ENCODE measurements around the gene AP2M1. TPM values are rescaled to one million over a fixed set of nuclear protein-coding genes. Genes with fewer than 3 reads are reported as not detected.

The AP2M1 gene
- total and polyA plus RNA-seq, 4 donors: 71.9 to 200 (median 135) TPM

DNA sequence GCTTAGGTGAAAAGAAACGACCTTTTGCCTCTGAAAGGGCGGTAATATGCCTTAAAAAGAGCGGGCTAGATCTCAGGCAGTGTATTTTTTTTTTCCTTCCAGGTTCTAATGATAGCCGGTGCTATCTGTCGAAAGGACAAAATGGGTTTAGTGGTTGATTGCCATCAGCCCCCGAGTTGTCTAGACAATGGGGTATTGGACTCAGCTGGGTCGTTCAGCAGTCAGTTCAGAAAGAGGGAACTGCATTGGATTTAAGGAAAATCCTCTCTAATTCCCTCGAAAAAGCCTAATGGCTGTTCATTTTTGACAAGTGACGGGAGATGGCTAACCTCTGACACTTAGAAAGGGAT, 38.8 kb upstream of the AP2M1 start:
- peak overlapping the region; percentile 83 to 91 for H3K27ac ChIP-seq (ENCODE audit: low read depth in 1 of 2, low read length in 2 of 2)
- TF ChIP-seq HNF4A (conservative IDR thresholded peaks at IDR 0.05): no peak
- no peak for TF ChIP-seq SP1 (IDR thresholded peaks at IDR 0.05)
- TF ChIP-seq NR2F2 (IDR thresholded peaks at IDR 0.05): no peak
- TF ChIP-seq, protein P1, sequence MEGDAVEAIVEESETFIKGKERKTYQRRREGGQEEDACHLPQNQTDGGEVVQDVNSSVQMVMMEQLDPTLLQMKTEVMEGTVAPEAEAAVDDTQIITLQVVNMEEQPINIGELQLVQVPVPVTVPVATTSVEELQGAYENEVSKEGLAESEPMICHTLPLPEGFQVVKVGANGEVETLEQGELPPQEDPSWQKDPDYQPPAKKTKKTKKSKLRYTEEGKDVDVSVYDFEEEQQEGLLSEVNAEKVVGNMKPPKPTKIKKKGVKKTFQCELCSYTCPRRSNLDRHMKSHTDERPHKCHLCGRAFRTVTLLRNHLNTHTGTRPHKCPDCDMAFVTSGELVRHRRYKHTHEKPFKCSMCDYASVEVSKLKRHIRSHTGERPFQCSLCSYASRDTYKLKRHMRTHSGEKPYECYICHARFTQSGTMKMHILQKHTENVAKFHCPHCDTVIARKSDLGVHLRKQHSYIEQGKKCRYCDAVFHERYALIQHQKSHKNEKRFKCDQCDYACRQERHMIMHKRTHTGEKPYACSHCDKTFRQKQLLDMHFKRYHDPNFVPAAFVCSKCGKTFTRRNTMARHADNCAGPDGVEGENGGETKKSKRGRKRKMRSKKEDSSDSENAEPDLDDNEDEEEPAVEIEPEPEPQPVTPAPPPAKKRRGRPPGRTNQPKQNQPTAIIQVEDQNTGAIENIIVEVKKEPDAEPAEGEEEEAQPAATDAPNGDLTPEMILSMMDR (IDR thresholded peaks at IDR 0.05; ENCODE audit: low read depth, low read length, missing input control): no peak
- TF ChIP-seq JUND (IDR thresholded peaks at IDR 0.05): no peak
- TF ChIP-seq RAD21 (IDR thresholded peaks at IDR 0.05): no peak
- TF ChIP-seq, protein P2, sequence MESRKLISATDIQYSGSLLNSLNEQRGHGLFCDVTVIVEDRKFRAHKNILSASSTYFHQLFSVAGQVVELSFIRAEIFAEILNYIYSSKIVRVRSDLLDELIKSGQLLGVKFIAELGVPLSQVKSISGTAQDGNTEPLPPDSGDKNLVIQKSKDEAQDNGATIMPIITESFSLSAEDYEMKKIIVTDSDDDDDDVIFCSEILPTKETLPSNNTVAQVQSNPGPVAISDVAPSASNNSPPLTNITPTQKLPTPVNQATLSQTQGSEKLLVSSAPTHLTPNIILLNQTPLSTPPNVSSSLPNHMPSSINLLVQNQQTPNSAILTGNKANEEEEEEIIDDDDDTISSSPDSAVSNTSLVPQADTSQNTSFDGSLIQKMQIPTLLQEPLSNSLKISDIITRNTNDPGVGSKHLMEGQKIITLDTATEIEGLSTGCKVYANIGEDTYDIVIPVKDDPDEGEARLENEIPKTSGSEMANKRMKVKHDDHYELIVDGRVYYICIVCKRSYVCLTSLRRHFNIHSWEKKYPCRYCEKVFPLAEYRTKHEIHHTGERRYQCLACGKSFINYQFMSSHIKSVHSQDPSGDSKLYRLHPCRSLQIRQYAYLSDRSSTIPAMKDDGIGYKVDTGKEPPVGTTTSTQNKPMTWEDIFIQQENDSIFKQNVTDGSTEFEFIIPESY (IDR thresholded peaks at IDR 0.05): no peak
- no peak for TF ChIP-seq FOXA1 (IDR thresholded peaks at IDR 0.05)
- TF ChIP-seq EGR1 (IDR thresholded peaks at IDR 0.05; ENCODE audit: low read depth in 2 of 2): no peak
- TF ChIP-seq, protein P3, sequence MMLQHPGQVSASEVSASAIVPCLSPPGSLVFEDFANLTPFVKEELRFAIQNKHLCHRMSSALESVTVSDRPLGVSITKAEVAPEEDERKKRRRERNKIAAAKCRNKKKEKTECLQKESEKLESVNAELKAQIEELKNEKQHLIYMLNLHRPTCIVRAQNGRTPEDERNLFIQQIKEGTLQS (IDR thresholded peaks at IDR 0.05): no peak
- TF ChIP-seq RXRA (IDR thresholded peaks at IDR 0.05): no peak
- TF ChIP-seq YY1 (IDR thresholded peaks at IDR 0.05): no peak
- TF ChIP-seq TAF1 (conservative IDR thresholded peaks at IDR 0.05): no peak
- TF ChIP-seq FOXA2 (IDR thresholded peaks at IDR 0.05): no peak
- TF ChIP-seq, protein P4, sequence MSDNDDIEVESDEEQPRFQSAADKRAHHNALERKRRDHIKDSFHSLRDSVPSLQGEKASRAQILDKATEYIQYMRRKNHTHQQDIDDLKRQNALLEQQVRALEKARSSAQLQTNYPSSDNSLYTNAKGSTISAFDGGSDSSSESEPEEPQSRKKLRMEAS (IDR thresholded peaks at IDR 0.05): no peak
- TF ChIP-seq GABPA (IDR thresholded peaks at IDR 0.05 in 1 of 2, conservative IDR thresholded peaks at IDR 0.05 in 1 of 2): no peak
- TF ChIP-seq, protein P5, sequence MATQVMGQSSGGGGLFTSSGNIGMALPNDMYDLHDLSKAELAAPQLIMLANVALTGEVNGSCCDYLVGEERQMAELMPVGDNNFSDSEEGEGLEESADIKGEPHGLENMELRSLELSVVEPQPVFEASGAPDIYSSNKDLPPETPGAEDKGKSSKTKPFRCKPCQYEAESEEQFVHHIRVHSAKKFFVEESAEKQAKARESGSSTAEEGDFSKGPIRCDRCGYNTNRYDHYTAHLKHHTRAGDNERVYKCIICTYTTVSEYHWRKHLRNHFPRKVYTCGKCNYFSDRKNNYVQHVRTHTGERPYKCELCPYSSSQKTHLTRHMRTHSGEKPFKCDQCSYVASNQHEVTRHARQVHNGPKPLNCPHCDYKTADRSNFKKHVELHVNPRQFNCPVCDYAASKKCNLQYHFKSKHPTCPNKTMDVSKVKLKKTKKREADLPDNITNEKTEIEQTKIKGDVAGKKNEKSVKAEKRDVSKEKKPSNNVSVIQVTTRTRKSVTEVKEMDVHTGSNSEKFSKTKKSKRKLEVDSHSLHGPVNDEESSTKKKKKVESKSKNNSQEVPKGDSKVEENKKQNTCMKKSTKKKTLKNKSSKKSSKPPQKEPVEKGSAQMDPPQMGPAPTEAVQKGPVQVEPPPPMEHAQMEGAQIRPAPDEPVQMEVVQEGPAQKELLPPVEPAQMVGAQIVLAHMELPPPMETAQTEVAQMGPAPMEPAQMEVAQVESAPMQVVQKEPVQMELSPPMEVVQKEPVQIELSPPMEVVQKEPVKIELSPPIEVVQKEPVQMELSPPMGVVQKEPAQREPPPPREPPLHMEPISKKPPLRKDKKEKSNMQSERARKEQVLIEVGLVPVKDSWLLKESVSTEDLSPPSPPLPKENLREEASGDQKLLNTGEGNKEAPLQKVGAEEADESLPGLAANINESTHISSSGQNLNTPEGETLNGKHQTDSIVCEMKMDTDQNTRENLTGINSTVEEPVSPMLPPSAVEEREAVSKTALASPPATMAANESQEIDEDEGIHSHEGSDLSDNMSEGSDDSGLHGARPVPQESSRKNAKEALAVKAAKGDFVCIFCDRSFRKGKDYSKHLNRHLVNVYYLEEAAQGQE (IDR thresholded peaks at IDR 0.05): no peak

More for the DNA sequence above, 38.8 kb upstream of the AP2M1 start:
- Histone ChIP-seq H3K9me3 (ENCODE audit: control insufficient read depth in 4 of 4, low read length in 3 of 4) (no peaks in the 10 kb centered on the region), H3K9ac (ENCODE audit: low read depth in 1 of 2, low read length in 2 of 2) (peak overlapping the region; percentile 86 to 88), H3K4me3 (ENCODE audit: low read depth in 1 of 3, low read length in 3 of 3) (peak overlapping the region; percentile 72 to 97 (median 96)), H3K4me1 (ENCODE audit: control insufficient read depth in 4 of 4, insufficient read depth in 4 of 4, low read length in 3 of 4) (peaks cover 2 to 32% (median 21%) of the 10 kb centered on the region in 4 donors), H3K36me3 (ENCODE audit: control insufficient read depth in 4 of 4, insufficient read depth in 3 of 4, low read depth in 1 of 4, low read length in 3 of 4) (peaks cover 0 to 15% (median 10%) of the 10 kb centered on the region in 4 donors), H3K27me3 (ENCODE audit: control insufficient read depth in 4 of 4, insufficient read depth in 4 of 4, low read length in 3 of 4) (no peaks in the 10 kb centered on the region)
- WGBS: 5% methylated on average over 9 of the region's 9 CpGs
- no peak for DNase-seq (ENCODE audit: low spot score)
